KMS-11 (cell line): Measurements from ENCODE around the gene LPGAT1.
"Not testable (repeated sequence)": the region's sequence is repeated elsewhere in the genome, so short reads cannot be mapped to it uniquely, and the experiment has no call there.

ENCODE experiments used
- H2AFZ ChIP-seq: fragments of 200-600 bp; sonication (generic); 2 replicates; pipeline ENCODE4 v1.6.1; 2016; ENCODE audit warnings: antibody characterized with exemption, mixed run types, low read depth
- H3K27ac ChIP-seq: fragments of 200-600 bp; sonication (generic); 2 replicates; pipeline ENCODE4 v1.6.1; 2016; ENCODE audit warnings: mild to moderate bottlenecking, mixed run types
- H3K27me3 ChIP-seq: fragments of 200-600 bp; sonication (generic); 2 replicates; pipeline ENCODE4 v1.6.1; 2017; ENCODE audit warnings: mild to moderate bottlenecking, low read depth, mixed run types, moderate library complexity; ENCODE audit not compliant: insufficient read depth
- H3K36me3 ChIP-seq: fragments of 200-600 bp; sonication (generic); 2 replicates; pipeline ENCODE4 v1.6.1; 2017; ENCODE audit warnings: mild to moderate bottlenecking, mixed run types; ENCODE audit not compliant: insufficient read depth
- H3K4me1 ChIP-seq: fragments of 200-600 bp; sonication (generic); 2 replicates; pipeline ENCODE4 v1.6.1; 2016; ENCODE audit warnings: mild to moderate bottlenecking, low read depth, mixed run types; ENCODE audit not compliant: poor library complexity, severe bottlenecking
- H3K4me2 ChIP-seq: fragments of 200-600 bp; sonication (generic); 2 replicates; pipeline ENCODE4 v1.7.0; 2016; ENCODE audit warnings: mild to moderate bottlenecking, mixed run types
- H3K4me3 ChIP-seq: fragments of 200-600 bp; sonication (generic); IDR thresholded peaks from 2 replicates; pipeline ENCODE4 v1.6.1; 2017; ENCODE audit warnings: low read depth, low read length, mixed read lengths; ENCODE audit not compliant: insufficient read depth
- H3K79me2 ChIP-seq: fragments of 200-600 bp; sonication (generic); 2 replicates; pipeline ENCODE4 v1.6.1; 2016; ENCODE audit warnings: low read depth, mixed run types; ENCODE audit not compliant: insufficient read depth
- H3K9ac ChIP-seq: fragments of 200-600 bp; sonication (generic); 2 replicates; pipeline ENCODE4 v1.6.1; 2016; ENCODE audit warnings: mild to moderate bottlenecking, mixed run types
- H4K20me1 ChIP-seq: fragments of 200-600 bp; sonication (generic); 2 replicates; pipeline ENCODE4 v1.6.1; 2016; ENCODE audit warnings: mild to moderate bottlenecking, mixed run types; ENCODE audit not compliant: insufficient read depth
- CTCF ChIP-seq: fragments of 200-600 bp; sonication (generic); conservative IDR thresholded peaks from 2 replicates; pipeline ENCODE4 v1.6.1; 2017; ENCODE audit warnings: low read depth, mild to moderate bottlenecking, antibody characterized with exemption, low read length, moderate library complexity, mixed read lengths

Gene LPGAT1

GRCh38 chr1:211695135-211695816 lies 135.3 kb downstream of the LPGAT1 start:
- H3K27me3 ChIP-seq, result no peaks in the 10 kb centered on the region
- H3K4me2 ChIP-seq, result no peak overlapping the region
- H3K27ac ChIP-seq, result no peak overlapping the region
- H3K4me3 ChIP-seq, result no peak overlapping the region
- H3K9ac ChIP-seq, result no peak overlapping the region
- H3K36me3 ChIP-seq, result no peaks in the 10 kb centered on the region
- H3K79me2 ChIP-seq, result no peaks in the 10 kb centered on the region
- peaks cover 5% of the 10 kb centered on the region for H3K4me1 ChIP-seq
- TF ChIP-seq CTCF, result no peak
- no peak overlapping the region for H2AFZ ChIP-seq
- H4K20me1 ChIP-seq, result no peaks in the 10 kb centered on the region

- not testable (repeated sequence) for H3K36me3 ChIP-seq, H4K20me1 ChIP-seq, H3K4me2 ChIP-seq, H3K4me3 ChIP-seq, H3K79me2 ChIP-seq, H3K27me3 ChIP-seq, H3K9ac ChIP-seq, H3K27ac ChIP-seq, H3K4me1 ChIP-seq, H2AFZ ChIP-seq
Measured at GRCh38 chr1:211693911-211694310, 136.7 kb downstream of the LPGAT1 start.
